ENCODE measurements around the gene ERMP1.
"Not testable (repeated sequence)": the region's sequence is repeated elsewhere in the genome, so short reads cannot be mapped to it uniquely, and the experiment has no call there.

DNA sequence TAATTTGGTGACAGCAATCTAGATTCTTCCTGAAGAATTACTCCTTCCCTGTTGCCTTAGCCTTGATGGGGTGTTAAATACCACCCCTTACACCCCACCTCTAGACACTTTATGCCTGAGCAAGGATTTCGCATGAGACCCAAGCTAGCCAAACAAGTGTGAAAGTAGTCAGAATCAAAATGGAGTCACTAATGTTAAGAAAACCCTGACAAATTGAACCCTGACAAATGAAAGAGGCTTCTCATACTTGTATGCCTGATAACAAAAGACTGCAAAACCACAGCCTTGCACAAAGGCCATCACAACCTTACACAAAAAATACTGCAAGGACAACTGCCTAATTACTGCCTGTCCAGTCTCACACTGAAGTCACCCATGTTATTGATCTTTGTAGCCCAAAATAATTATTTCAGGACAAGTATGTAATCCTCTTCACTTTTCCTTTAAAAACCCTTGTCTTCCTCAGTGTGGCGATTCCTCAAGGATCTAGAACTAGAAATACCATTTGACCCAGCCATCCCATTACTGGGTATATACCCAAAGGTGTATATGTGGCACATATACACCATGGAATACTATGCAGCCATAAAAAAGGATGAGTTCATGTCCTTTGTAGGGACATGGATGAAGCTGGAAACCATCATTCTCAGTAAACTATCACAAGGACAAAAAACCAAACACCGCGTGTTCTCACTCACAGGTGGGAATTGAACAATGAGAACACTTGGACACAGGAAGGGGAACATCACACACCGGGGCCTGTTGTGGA is 49.5 kb upstream of the ERMP1 start:
- not testable (repeated sequence) for TF ChIP-seq EZH2 (IDR thresholded peaks at IDR 0.05; ENCODE audit: borderline replicate concordance, low read depth, low read length, severe bottlenecking); CTCF (IDR thresholded peaks at IDR 0.05; ENCODE audit: borderline replicate concordance, extremely low read depth, low read length, poor library complexity, severe bottlenecking)

Data from DND-41 (cell line).